NCI-H510A treated with DMSO at 0.1 percent for 48 hours (cell line): Measurements from ENCODE around the gene HRC.
"Not testable (repeated sequence)": the region's sequence is repeated elsewhere in the genome, so short reads cannot be mapped to it uniquely, and the experiment has no call there.

Experiments used
- DNase-seq: peaks from one replicate; lab custom pipeline; 2025; lab: John Stamatoyannopoulos, UW

Gene HRC, protein sequence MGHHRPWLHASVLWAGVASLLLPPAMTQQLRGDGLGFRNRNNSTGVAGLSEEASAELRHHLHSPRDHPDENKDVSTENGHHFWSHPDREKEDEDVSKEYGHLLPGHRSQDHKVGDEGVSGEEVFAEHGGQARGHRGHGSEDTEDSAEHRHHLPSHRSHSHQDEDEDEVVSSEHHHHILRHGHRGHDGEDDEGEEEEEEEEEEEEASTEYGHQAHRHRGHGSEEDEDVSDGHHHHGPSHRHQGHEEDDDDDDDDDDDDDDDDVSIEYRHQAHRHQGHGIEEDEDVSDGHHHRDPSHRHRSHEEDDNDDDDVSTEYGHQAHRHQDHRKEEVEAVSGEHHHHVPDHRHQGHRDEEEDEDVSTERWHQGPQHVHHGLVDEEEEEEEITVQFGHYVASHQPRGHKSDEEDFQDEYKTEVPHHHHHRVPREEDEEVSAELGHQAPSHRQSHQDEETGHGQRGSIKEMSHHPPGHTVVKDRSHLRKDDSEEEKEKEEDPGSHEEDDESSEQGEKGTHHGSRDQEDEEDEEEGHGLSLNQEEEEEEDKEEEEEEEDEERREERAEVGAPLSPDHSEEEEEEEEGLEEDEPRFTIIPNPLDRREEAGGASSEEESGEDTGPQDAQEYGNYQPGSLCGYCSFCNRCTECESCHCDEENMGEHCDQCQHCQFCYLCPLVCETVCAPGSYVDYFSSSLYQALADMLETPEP

GRCh38 chr19:49155005-49155819, at the start of gene HRC:
TSS of gene HRC (minus strand) at chr19:49155396. CDS start at chr19:49155237, 159 bp downstream.
- no peak for DNase-seq

GRCh38 chr19:49201042-49201441, 45.8 kb upstream of the HRC start:
- no peak for DNase-seq

- DNase-seq = no peak
Measured at GRCh38 chr19:49200238-49200862, 45.2 kb upstream of the HRC start.

DNA sequence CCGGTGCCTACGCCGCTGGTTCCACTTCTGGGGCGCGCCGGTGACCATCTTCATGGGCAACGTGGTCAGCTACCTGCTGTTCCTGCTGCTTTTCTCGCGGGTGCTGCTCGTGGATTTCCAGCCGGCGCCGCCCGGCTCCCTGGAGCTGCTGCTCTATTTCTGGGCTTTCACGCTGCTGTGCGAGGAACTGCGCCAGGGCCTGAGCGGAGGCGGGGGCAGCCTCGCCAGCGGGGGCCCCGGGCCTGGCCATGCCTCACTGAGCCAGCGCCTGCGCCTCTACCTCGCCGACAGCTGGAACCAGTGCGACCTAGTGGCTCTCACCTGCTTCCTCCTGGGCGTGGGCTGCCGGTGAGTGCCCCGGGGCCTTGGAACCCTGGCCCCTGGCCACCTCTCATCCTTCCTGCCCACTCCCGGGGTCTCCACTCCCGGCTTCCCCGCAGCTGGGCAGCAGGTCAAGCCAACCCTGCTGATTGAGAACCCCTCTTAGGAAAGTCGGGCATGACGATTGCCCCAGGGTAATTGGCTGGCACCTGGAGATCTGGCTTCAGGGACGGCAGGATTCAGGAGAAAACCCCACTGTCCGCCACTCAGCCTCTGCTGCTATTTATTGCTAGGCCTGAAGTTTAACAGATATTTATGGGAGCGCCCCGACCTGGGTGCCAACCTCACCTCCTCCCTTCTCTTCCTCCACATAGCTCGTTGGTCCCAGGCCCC, 41.5 kb upstream of the HRC start:
- DNase-seq = no peak

GRCh38 chr19:49194408-49194807, 39.2 kb upstream of the HRC start:
- DNase-seq = no peak

- DNase-seq = no peak
Measured at GRCh38 chr19:49193822-49194394, 38.7 kb upstream of the HRC start.

GRCh38 chr19:49190781-49191180, 35.6 kb upstream of the HRC start:
- no peak for DNase-seq

- no peak for DNase-seq
Measured at GRCh38 chr19:49189259-49189658, 34.1 kb upstream of the HRC start.

- DNase-seq = no peak
Measured at GRCh38 chr19:49188626-49189200, 33.5 kb upstream of the HRC start.

DNA sequence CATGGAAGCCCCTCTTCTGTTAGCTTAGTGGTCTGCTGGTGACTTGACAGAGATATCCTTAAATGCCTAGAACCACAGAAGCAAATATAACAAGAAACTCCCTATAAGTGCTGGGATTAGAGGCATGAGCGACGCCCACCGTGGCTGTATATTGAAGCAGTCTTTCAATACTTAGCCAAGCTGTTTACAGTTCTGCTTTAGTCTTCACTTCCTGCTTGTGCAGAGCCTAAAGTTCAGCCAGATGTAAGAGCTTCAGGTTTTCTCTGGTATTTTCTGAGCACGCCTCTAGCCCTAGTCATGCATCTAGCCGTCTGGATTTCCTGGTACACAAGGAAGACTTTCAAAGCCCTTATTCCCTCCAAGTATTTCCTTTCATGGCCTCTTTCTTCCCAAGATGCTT, 30.9 kb upstream of the HRC start:
- DNase-seq = no peak

DNA sequence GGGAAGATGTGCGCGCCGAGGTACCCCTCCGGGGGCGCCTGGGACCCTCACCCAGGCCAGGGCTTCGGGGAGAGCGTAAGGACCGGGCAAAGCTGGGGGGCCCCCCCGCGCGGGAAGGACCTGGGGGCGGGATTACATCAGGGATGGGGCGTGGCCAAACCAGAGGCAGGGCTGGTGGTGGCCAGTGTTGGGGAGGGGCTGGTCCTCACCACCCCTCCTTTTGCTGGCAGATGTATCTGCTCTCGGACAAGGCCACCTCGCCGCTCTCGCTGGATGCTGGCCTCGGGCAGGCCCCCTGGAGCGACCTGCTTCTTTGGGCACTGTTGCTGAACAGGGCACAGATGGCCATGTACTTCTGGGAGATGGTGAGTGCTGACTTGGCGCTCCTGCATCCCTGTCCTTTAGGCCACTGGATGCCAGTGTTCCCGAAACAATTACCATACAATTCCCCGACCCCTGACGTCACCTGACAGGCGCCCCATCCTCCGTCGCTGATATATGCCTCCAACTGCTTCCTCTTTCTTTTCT, 27.7 kb upstream of the HRC start:
- no peak for DNase-seq

DNA sequence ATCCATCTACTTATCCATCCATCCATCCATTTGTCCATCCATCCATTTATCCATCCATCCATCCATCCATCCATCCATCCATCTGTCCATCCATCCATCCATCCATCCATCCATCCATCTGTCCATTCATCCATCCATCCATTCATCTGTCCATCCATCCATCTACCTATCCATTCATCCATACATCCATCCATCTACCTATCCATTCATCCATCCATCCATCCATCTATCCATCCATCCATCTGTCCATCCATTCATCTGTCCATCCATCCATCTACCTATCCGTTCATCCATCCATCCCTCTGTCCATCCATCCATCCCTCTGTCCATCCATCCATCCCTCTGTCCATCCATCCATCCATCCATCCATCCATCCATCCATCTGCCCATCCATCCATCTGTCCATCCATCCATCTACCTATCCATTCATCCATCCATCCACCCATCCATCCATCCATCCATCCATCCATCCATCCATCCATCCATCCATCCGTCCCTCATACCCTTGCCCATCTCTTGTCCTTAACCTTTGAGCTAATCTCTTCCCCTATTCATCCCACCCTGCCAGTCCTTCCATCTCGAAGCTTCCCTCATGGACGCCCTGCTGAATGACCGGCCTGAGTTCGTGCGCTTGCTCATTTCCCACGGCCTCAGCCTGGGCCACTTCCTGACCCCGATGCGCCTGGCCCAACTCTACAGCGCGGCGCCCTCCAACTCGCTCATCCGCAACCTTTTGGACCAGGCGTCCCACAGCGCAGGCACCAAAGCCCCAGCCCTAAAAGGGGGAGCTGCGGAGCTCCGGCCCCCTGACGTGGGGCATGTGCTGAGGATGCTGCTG, 27.0 kb upstream of the HRC start:
- DNase-seq = not testable (repeated sequence)

GRCh38 chr19:49180659-49181058, 25.5 kb upstream of the HRC start:
- no peak for DNase-seq

- no peak for DNase-seq
Measured at GRCh38 chr19:49173198-49173597, 18.0 kb upstream of the HRC start.

DNA sequence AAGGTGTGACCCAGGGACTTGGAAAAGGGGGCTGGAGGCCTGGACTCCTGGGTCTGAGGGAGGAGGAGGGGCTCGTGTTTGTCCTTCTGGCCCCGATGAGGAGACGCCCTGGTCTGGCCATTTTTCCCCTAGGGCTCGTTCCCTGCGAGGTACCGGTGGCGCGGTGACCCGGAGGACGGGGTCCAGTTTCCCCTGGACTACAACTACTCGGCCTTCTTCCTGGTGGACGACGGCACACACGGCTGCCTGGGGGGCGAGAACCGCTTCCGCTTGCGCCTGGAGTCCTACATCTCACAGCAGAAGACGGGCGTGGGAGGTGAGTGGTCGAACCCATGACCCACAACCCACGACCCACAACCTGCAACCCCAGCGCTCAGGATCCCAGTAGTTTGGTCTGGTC, 13.2 kb upstream of the HRC start:
- DNase-seq = no peak

DNA sequence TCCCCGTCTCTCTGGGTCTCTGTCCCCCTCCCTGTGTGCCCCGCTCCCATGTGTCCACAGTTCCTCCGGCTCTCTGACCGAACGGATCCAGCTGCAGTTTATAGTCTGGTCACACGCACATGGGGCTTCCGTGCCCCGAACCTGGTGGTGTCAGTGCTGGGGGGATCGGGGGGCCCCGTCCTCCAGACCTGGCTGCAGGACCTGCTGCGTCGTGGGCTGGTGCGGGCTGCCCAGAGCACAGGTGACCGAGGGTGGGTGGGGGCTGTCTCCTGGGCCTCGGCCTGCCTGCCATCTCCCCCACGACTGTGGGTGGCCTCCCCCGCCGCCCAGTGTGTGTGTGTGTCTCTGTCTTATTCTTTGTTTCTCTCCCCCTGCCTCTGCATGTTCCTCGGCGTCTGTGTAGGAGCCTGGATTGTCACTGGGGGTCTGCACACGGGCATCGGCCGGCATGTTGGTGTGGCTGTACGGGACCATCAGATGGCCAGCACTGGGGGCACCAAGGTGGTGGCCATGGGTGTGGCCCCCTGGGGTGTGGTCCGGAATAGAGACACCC, 12.7 kb upstream of the HRC start:
- no peak for DNase-seq

DNA sequence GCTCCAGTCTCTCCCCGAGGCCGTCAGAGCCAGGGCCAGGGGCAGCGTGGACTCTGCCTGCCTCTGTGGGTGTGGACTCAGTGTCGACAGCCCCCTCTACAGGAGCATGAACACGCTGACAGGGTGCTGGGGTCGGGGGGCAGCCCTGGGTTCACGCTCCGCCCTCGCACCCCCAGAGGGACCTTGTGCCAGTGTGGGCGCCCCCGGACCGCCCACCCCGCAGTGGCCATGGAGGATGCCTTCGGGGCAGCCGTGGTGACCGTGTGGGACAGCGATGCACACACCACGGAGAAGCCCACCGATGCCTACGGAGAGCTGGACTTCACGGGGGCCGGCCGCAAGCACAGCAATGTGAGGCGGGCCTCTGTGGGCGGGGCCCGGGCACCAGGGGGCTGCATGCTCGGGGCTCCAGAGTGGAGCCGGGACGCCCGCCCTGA, 10.7 kb upstream of the HRC start:
- no peak for DNase-seq

DNA sequence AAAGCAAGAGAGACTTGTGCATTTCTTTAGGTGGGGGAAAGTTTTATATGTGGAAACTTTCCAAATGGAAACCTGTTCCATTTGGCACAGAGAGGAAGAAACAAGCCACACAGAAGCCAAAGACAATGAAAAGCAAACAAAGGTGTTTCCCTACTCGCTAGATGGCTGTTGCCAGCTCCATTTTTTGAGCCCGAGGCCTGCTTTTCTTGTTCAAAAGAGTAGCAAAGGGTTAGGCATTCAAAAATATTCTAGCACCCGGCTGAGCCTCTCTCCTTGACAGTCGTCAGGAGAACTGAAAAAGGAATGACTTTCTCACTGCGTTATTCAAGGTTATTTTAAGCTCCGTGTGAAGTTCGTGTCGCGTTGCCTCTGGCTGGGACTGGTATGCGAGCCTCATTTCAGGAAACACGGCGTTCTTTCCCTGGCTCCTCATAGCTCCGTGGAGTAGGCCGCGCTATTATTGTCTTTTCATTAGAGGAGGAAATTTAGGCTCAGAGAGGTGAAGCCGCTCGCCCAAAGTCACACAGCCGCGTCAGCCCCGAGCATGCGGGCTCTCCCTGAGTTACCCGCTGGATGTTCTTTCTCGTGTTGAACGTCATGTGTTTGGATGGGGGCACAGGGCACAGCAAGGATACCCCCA, 10.0 kb upstream of the HRC start:
- DNase-seq = no peak

GRCh38 chr19:49161987-49162386, 6.8 kb upstream of the HRC start:
- DNase-seq = no peak
